ENCODE data around the gene EPS15.
"Not testable (repeated sequence)": the region's sequence is repeated elsewhere in the genome, so short reads cannot be mapped to it uniquely, and the experiment has no call there.

EPS15 gene

GRCh38 chr1:51418384-51418959, 100.6 kb downstream of the EPS15 start:
- no peak overlapping the region for H3K4me3 ChIP-seq
- no peak for DNase-seq (ENCODE audit: low spot score)
- peak overlapping the region; percentile 63 to 73 for H3K27ac ChIP-seq
- no peak for TF ChIP-seq CTCF (IDR thresholded peaks at IDR 0.05)

GRCh38 chr1:51417496-51418383, 101.3 kb downstream of the EPS15 start:
- DNase-seq (ENCODE audit: low spot score), result no peak
- no peak for TF ChIP-seq CTCF (IDR thresholded peaks at IDR 0.05)
- Histone ChIP-seq H3K27ac (peak overlapping the region; percentile 63 to 73), H3K4me3 (peak overlapping the region; percentile 10)

GRCh38 chr1:51416910-51417309, 102.2 kb downstream of the EPS15 start:
- TF ChIP-seq CTCF (IDR thresholded peaks at IDR 0.05), result no peak
- Histone ChIP-seq H3K27ac (peak overlapping the region in 1 of 2 donors; percentile 63), H3K4me3 (no peak overlapping the region)
- DNase-seq (ENCODE audit: low spot score), result no peak

- no peak for TF ChIP-seq CTCF (IDR thresholded peaks at IDR 0.05)
- DNase-seq (ENCODE audit: low spot score), result no peak
- Histone ChIP-seq H3K4me3 (no peak overlapping the region), H3K27ac (peak overlapping the region in 1 of 2 donors; percentile 58)
Measured at GRCh38 chr1:51415963-51416362, 103.1 kb downstream of the EPS15 start.

- Histone ChIP-seq H3K4me3 (no peak overlapping the region), H3K27ac (no peak overlapping the region)
- DNase-seq (ENCODE audit: low spot score), result no peak
- no peak for TF ChIP-seq CTCF (IDR thresholded peaks at IDR 0.05)
Measured at GRCh38 chr1:51414811-51415210, 104.3 kb downstream of the EPS15 start.

GRCh38 chr1:51411820-51412219, 107.2 kb downstream of the EPS15 start:
- H3K27ac ChIP-seq; H3K4me3 ChIP-seq; DNase-seq (ENCODE audit: low spot score): not testable (repeated sequence)

- no peak for TF ChIP-seq CTCF (IDR thresholded peaks at IDR 0.05)
- Histone ChIP-seq H3K27ac (peak overlapping the region; percentile 10 to 41), H3K4me3 (no peak overlapping the region)
- DNase-seq (ENCODE audit: low spot score), result no peak
Measured at GRCh38 chr1:51410568-51411460, 108.3 kb downstream of the EPS15 start.

GRCh38 chr1:51409755-51410541, 109.1 kb downstream of the EPS15 start:
- not testable (repeated sequence) for DNase-seq (ENCODE audit: low spot score); H3K27ac ChIP-seq; H3K4me3 ChIP-seq

All from coronary artery (tissue), 2 donors.